SJCRH30 (cell line): ENCODE data around the gene ZSWIM2. TPM values are rescaled to one million over a fixed set of nuclear protein-coding genes. Genes with fewer than 3 reads are reported as not detected.
A peak's percentile ranks its signal among the peaks of the same experiment; 100 is the strongest.
"Not testable (repeated sequence)": the region's sequence is repeated elsewhere in the genome, so short reads cannot be mapped to it uniquely, and the experiment has no call there.

Experiments
- DNase-seq, 2 experiments: peaks; one replicate each; pipeline ENCODE4 v3.0.0-alpha.2; 2015 to 2020
- H3K27ac ChIP-seq: fragments of 250-450 bp; sonication (Bioruptor Pico); 2 replicates; pipeline ENCODE4 v1.5.1; 2020; ENCODE audit warnings: mild to moderate bottlenecking, moderate library complexity
- H3K27me3 ChIP-seq: fragments of 250-450 bp; sonication (Bioruptor Pico); 2 replicates; pipeline ENCODE4 v1.5.1; 2020; ENCODE audit warnings: mild to moderate bottlenecking, moderate library complexity
- H3K36me3 ChIP-seq: fragments of 250-450 bp; sonication (Bioruptor Pico); 2 replicates; pipeline ENCODE4 v1.5.1; 2020; ENCODE audit warnings: mild to moderate bottlenecking, moderate library complexity
- H3K4me1 ChIP-seq: fragments of 250-450 bp; sonication (Bioruptor Pico); 2 replicates; pipeline ENCODE4 v1.5.1; 2020; ENCODE audit warnings: mild to moderate bottlenecking, moderate library complexity
- H3K4me3 ChIP-seq: fragments of 250-450 bp; sonication (Bioruptor Pico); 2 replicates; pipeline ENCODE4 v1.5.1; 2020; ENCODE audit warnings: mild to moderate bottlenecking, moderate library complexity
- H3K9me3 ChIP-seq: fragments of 250-450 bp; sonication (Bioruptor Pico); replicated peaks from 2 replicates; pipeline ENCODE4 v1.5.1; 2020; ENCODE audit warnings: mild to moderate bottlenecking, moderate library complexity
- total RNA-seq: library from RNA; depleted of rRNA; stranded (reverse); fragments of >200 nt; shearing (Covaris generic); gene quantifications from 2 replicates; pipeline ENCODE4 v1.2.3, GENCODE V29; 2014; rRNA removed

Gene ZSWIM2, protein sequence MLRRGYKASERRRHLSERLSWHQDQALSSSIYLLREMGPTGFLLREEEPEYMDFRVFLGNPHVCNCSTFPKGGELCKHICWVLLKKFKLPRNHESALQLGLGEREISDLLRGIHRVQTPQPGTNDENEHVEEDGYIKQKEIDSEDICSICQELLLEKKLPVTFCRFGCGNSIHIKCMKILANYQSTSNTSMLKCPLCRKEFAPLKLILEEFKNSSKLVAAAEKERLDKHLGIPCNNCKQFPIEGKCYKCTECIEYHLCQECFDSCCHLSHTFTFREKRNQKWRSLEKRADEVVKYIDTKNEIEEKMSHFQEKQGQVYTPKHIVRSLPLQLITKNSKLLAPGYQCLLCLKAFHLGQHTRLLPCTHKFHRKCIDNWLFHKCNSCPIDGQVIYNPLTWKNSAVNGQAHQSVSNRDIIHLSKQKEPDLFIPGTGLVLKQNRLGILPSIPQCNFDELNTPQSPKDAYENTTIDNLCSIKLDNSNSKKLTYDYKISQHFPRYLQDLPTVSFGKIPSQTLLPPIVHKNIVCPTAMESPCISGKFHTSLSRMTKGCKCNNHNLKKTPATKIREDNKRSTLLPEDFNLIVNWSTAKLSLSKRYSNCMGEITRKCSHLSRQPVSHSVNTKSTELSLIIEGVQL
- total RNA-seq: not detected in 2 replicates

- Histone ChIP-seq H3K27me3 (no peaks in the 10 kb centered on the region), H3K9me3 (no peaks in the 10 kb centered on the region), H3K4me1 (no peaks in the 10 kb centered on the region), H3K4me3 (no peak within 1 kb of the TSS), H3K36me3 (no peaks in the 10 kb centered on the region), H3K27ac (no peak within 1 kb of the TSS)
- no peak for DNase-seq
These were observed at the start of gene ZSWIM2 for GRCh38 chr2:186848873-186849578. TSS of gene ZSWIM2 (minus strand) at chr2:186849170. CDS start at chr2:186849130, 40 bp downstream.

DNA sequence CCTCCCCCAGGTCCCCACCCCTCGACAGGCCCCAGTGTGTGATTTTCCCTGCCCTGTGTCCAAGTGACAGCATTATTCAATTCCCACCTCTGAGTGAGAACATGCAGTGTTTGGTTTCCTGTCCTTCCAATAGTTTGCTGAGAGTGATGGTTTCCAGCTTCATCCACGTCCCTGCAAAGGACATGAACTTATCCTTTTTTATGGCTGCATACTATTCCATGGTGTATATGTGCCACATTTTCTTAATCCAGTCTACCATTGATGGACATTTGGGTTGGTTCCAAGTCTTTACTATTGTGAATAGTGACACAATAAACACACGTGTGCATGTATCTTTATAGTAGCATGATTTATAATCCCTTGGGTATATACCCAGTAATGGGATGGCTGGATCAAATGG lies 47.2 kb upstream of the ZSWIM2 start:
- not testable (repeated sequence) for H3K4me1 ChIP-seq, H3K9me3 ChIP-seq, H3K27me3 ChIP-seq, H3K4me3 ChIP-seq, H3K36me3 ChIP-seq, H3K27ac ChIP-seq, DNase-seq

- Histone ChIP-seq H3K27me3 (no peaks in the 10 kb centered on the region), H3K36me3 (no peaks in the 10 kb centered on the region), H3K27ac (no peak overlapping the region), H3K4me3 (no peak overlapping the region), H3K9me3 (peaks cover 3% of the 10 kb centered on the region; the same call in 1 of the 2 replicates), H3K4me1 (peaks cover 13% of the 10 kb centered on the region)
- no peak for DNase-seq
These were observed 46.5 kb upstream of the ZSWIM2 start for GRCh38 chr2:186895451-186895850.

- no peak for DNase-seq
- Histone ChIP-seq H3K27me3 (no peaks in the 10 kb centered on the region), H3K27ac (no peak overlapping the region), H3K36me3 (no peaks in the 10 kb centered on the region), H3K4me3 (no peak overlapping the region), H3K9me3 (peaks cover 3% of the 10 kb centered on the region; the same call in 1 of the 2 replicates), H3K4me1 (peaks cover 13% of the 10 kb centered on the region)
These were observed 45.5 kb upstream of the ZSWIM2 start for GRCh38 chr2:186894478-186894877.

DNA sequence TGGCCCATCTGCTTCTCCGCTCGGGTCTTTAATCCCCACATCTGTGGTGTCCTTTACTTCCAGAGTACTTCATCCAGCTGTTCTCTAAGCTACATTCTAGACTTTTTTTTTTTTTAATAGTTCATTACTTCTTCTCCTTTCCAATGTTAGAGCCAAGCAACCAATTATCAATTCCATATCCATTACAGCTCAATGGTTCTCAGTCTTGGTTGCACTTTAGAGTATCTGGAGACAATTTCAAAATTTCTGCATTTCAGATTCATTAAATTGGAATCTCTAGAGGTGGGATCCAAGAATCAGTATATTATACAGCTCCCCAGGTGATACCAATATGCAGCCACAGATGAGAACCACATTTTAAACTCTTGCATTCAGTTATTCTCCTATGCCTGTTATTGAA lies 43.9 kb upstream of the ZSWIM2 start:
- H3K36me3 ChIP-seq: no peaks in the 10 kb centered on the region
- no peak overlapping the region for H3K27ac ChIP-seq
- no peak overlapping the region for H3K4me3 ChIP-seq
- peaks cover 3% of the 10 kb centered on the region; the same call in 1 of the 2 replicates for H3K9me3 ChIP-seq
- peaks cover 13% of the 10 kb centered on the region for H3K4me1 ChIP-seq
- H3K27me3 ChIP-seq: no peaks in the 10 kb centered on the region
- no peak for DNase-seq

GRCh38 chr2:186891185-186891621 lies 42.2 kb upstream of the ZSWIM2 start:
- DNase-seq: peak in 1 of 2 experiments; percentile 56
- H3K36me3 ChIP-seq: no peaks in the 10 kb centered on the region
- no peak overlapping the region for H3K4me3 ChIP-seq
- H3K9me3 ChIP-seq: no peaks in the 10 kb centered on the region; the same call in 1 of the 2 replicates
- H3K4me1 ChIP-seq: peaks cover 13% of the 10 kb centered on the region
- no peak overlapping the region for H3K27ac ChIP-seq
- H3K27me3 ChIP-seq: no peaks in the 10 kb centered on the region

- Histone ChIP-seq H3K27ac (no peak overlapping the region), H3K9me3 (no peaks in the 10 kb centered on the region), H3K4me1 (peaks cover 13% of the 10 kb centered on the region), H3K27me3 (no peaks in the 10 kb centered on the region), H3K4me3 (no peak overlapping the region), H3K36me3 (no peaks in the 10 kb centered on the region)
- DNase-seq: no peak
These were observed 40.3 kb upstream of the ZSWIM2 start for GRCh38 chr2:186889101-186889879.

- peaks cover 13% of the 10 kb centered on the region for H3K4me1 ChIP-seq
- H3K9me3 ChIP-seq: no peaks in the 10 kb centered on the region
- no peak for DNase-seq
- no peak overlapping the region for H3K4me3 ChIP-seq
- no peaks in the 10 kb centered on the region for H3K27me3 ChIP-seq
- no peak overlapping the region for H3K27ac ChIP-seq
- H3K36me3 ChIP-seq: no peaks in the 10 kb centered on the region
These were observed 38.4 kb upstream of the ZSWIM2 start for GRCh38 chr2:186887107-186888090.

DNA sequence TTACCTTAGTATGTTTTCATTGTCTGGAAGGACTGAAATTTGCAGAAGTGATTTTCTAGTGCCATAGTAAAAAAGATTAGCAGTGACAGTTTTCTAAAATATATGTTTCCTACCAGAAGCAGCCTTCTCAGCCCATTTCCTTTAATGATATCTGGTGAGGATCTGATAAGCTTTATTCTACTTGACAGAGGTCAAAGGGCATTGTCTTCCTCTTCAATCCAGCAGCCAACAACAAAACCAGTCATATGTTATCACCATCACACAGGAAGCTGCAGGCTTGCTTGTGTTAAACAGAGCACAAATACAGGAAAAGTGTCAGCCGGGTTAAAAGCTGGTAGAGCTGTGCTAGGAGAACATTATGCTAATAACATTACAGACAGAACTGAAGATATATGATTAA lies 35.6 kb upstream of the ZSWIM2 start:
- Histone ChIP-seq H3K4me1 (no peaks in the 10 kb centered on the region), H3K4me3 (no peak overlapping the region)

DNA sequence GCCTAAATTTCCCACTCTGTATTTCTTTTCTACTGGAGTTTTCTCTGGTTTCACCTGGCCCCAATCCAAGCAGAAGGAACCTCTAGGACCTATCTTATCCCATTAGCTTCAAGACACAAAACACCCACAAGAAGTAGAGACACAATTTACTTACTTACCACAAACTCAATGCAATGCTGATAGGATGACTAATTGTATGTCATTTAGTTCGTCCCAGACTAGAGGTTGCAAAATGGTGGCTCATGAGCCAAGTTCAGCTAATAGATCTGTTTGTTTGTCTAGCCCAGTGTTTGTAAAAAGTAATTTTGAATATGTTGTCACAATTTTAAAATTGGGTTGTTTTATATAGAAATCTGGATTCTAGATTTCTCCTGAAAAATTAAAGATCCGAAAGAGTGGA lies 34.7 kb upstream of the ZSWIM2 start:
- Histone ChIP-seq H3K4me1 (no peaks in the 10 kb centered on the region), H3K4me3 (no peak overlapping the region), H3K36me3 (no peaks in the 10 kb centered on the region), H3K27ac (no peak overlapping the region), H3K9me3 (peaks cover 11% of the 10 kb centered on the region; the same call in 1 of the 2 replicates), H3K27me3 (no peaks in the 10 kb centered on the region)
- DNase-seq: no peak

More for the DNA sequence above, 35.6 kb upstream of the ZSWIM2 start:
- Histone ChIP-seq H3K27ac (no peak overlapping the region), H3K9me3 (peaks cover 11% of the 10 kb centered on the region; the same call in 1 of the 2 replicates), H3K36me3 (no peaks in the 10 kb centered on the region), H3K27me3 (no peaks in the 10 kb centered on the region)
- no peak for DNase-seq

GRCh38 chr2:186882511-186883071 lies 33.6 kb upstream of the ZSWIM2 start:
- Histone ChIP-seq H3K9me3 (peaks cover 11% of the 10 kb centered on the region; the same call in 1 of the 2 replicates), H3K36me3 (no peaks in the 10 kb centered on the region), H3K27me3 (no peaks in the 10 kb centered on the region), H3K4me1 (no peaks in the 10 kb centered on the region), H3K27ac (no peak overlapping the region), H3K4me3 (no peak overlapping the region)
- DNase-seq: peak in 1 of 2 experiments; percentile 45

GRCh38 chr2:186881660-186882059 lies 32.7 kb upstream of the ZSWIM2 start:
- H3K27me3 ChIP-seq: no peaks in the 10 kb centered on the region
- no peaks in the 10 kb centered on the region for H3K4me1 ChIP-seq
- no peak for DNase-seq
- no peak overlapping the region for H3K27ac ChIP-seq
- peaks cover 11% of the 10 kb centered on the region; the same call in 1 of the 2 replicates for H3K9me3 ChIP-seq
- H3K36me3 ChIP-seq: no peaks in the 10 kb centered on the region
- no peak overlapping the region for H3K4me3 ChIP-seq

- Histone ChIP-seq H3K36me3 (no peaks in the 10 kb centered on the region), H3K9me3 (peaks cover 11% of the 10 kb centered on the region; the same call in 1 of the 2 replicates), H3K27ac (no peak overlapping the region), H3K27me3 (no peaks in the 10 kb centered on the region), H3K4me1 (no peaks in the 10 kb centered on the region), H3K4me3 (no peak overlapping the region)
- no peak for DNase-seq
These were observed 30.3 kb upstream of the ZSWIM2 start for GRCh38 chr2:186879312-186879711.
